HEK293 (cell line): ENCODE measurements around the gene LRRTM4.
A peak's percentile ranks its signal among the peaks of the same experiment; 100 is the strongest.

Experiments
- CTCF ChIA-PET: fragments of 350-600 bp; formaldehyde crosslinking; extraction: SDS; loops from one replicate; lab custom pipeline; 2021; ENCODE audit warnings: antibody characterized with exemption; lab: Yijun Ruan, JAX
- POLR2A ChIA-PET: fragments of 300-600 bp; formaldehyde crosslinking; extraction: SDS; loops from one replicate; lab custom pipeline; 2020; ENCODE audit warnings: antibody characterized with exemption, inconsistent platforms; lab: Yijun Ruan, JAX
- H3K27ac ChIP-seq: fragments of 200-500 bp; sonication (Bioruptor generic); 2 replicates; pipeline ENCODE4 v1.5.1; 2014; ENCODE audit warnings: low read depth, low read length, control low read depth, inconsistent platforms; ENCODE audit errors: extremely low read depth
- H3K36me3 ChIP-seq, 2 experiments: fragments of 200-500 bp in 1 of 2; sonication (Bioruptor generic) in 1 of 2; 1 replicate in 1 of 2; 2 replicates in 1 of 2; pipeline ENCODE4 v1.5.1; 2014 to 2017; ENCODE audit warnings: inconsistent platforms in 2 of 2, low read length in 2 of 2; ENCODE audit not compliant: control insufficient read depth in 2 of 2, insufficient read depth in 1 of 2
- H3K4me1 ChIP-seq: fragments of 200-500 bp; sonication (Bioruptor generic); 2 replicates; pipeline ENCODE4 v1.5.1; 2014; ENCODE audit warnings: mild to moderate bottlenecking, low read length, inconsistent platforms; ENCODE audit not compliant: control insufficient read depth, insufficient read depth
- H3K4me3 ChIP-seq: 2 replicates; pipeline ENCODE4 v1.5.1; 2011; ENCODE audit warnings: low read depth, mild to moderate bottlenecking, control low read depth, low read length, moderate library complexity
- H3K9me3 ChIP-seq: fragments of 200-500 bp; sonication (Bioruptor generic); 2 replicates; pipeline ENCODE4 v1.5.1; 2014; ENCODE audit warnings: low read depth, low read length, inconsistent platforms; ENCODE audit not compliant: control insufficient read depth, insufficient read depth
- EGR2 ChIP-seq: fragments of 450-650 bp; formaldehyde crosslinking; IDR thresholded peaks from 2 replicates; pipeline ENCODE4 v1.5.1; 2016; ENCODE audit warnings: low read depth, missing biosample characterization, missing genetic modification characterization
- GFI1B ChIP-seq: fragments of 450-650 bp; formaldehyde crosslinking; IDR thresholded peaks from 2 replicates; pipeline ENCODE4 v1.5.1; 2016; ENCODE audit warnings: missing biosample characterization, missing genetic modification characterization
- IKZF3 ChIP-seq: fragments of 450-650 bp; IDR thresholded peaks from 2 replicates; pipeline ENCODE4 v1.5.0; 2018; ENCODE audit warnings: missing biosample characterization, mild to moderate bottlenecking, missing genetic modification characterization, moderate library complexity
- PRDM1 ChIP-seq: fragments of 450-650 bp; formaldehyde crosslinking; IDR thresholded peaks from 2 replicates; pipeline ENCODE4; 2016; ENCODE audit warnings: missing biosample characterization, missing genetic modification characterization
- REPIN1 ChIP-seq: fragments of 450-650 bp; formaldehyde crosslinking; IDR thresholded peaks from 2 replicates; pipeline ENCODE4 v1.5.1; 2017; ENCODE audit warnings: missing biosample characterization, missing genetic modification characterization, low read depth
- SALL2 ChIP-seq: fragments of 450-650 bp; formaldehyde crosslinking; IDR thresholded peaks from 2 replicates; pipeline ENCODE4 v1.5.0; 2017; ENCODE audit warnings: missing biosample characterization, mild to moderate bottlenecking, missing genetic modification characterization, borderline replicate concordance
- SETDB1 ChIP-seq: IDR thresholded peaks from one replicate; pipeline ENCODE4 v1.6.1; 2017; ENCODE audit warnings: mild to moderate bottlenecking, low read length, moderate library complexity, mixed read lengths; ENCODE audit not compliant: insufficient read length
- TCF7L2 ChIP-seq: IDR thresholded peaks from 2 replicates; pipeline ENCODE4 v1.6.1; 2011; ENCODE audit warnings: low read depth, mild to moderate bottlenecking, inconsistent platforms, low read length, moderate library complexity, borderline replicate concordance
- ZBTB44 ChIP-seq: fragments of 450-650 bp; IDR thresholded peaks from 2 replicates; pipeline ENCODE4 v1.5.1; 2018; ENCODE audit warnings: missing biosample characterization, mild to moderate bottlenecking, missing genetic modification characterization
- ZFHX2 ChIP-seq: fragments of 450-650 bp; formaldehyde crosslinking; conservative IDR thresholded peaks from 2 replicates; pipeline ENCODE4 v1.5.1; 2016; ENCODE audit warnings: missing biosample characterization, missing genetic modification characterization
- ZNF155 ChIP-seq: fragments of 450-650 bp; formaldehyde crosslinking; IDR thresholded peaks from 2 replicates; pipeline ENCODE4 v1.5.1; 2016; ENCODE audit warnings: missing biosample characterization, missing genetic modification characterization
- ZNF175 ChIP-seq: fragments of 450-650 bp; formaldehyde crosslinking; IDR thresholded peaks from 2 replicates; pipeline ENCODE4 v1.5.1; 2016; ENCODE audit warnings: missing biosample characterization, missing genetic modification characterization
- ZNF391 ChIP-seq: fragments of 450-650 bp; formaldehyde crosslinking; IDR thresholded peaks from 2 replicates; pipeline ENCODE4 v1.5.1; 2016; ENCODE audit warnings: low read depth, missing biosample characterization, missing genetic modification characterization, borderline replicate concordance
- ZNF48 ChIP-seq: fragments of 450-650 bp; formaldehyde crosslinking; IDR thresholded peaks from 2 replicates; pipeline ENCODE4 v1.5.1; 2016; ENCODE audit warnings: missing biosample characterization, missing genetic modification characterization
- ZNF514 ChIP-seq: fragments of 450-650 bp; formaldehyde crosslinking; IDR thresholded peaks from 2 replicates; pipeline ENCODE4 v1.5.1; 2016; ENCODE audit warnings: missing biosample characterization, missing genetic modification characterization
- ZNF518A ChIP-seq: fragments of 450-650 bp; formaldehyde crosslinking; conservative IDR thresholded peaks from 2 replicates; pipeline ENCODE4 v1.5.1; 2016; ENCODE audit warnings: low read depth, missing biosample characterization, missing genetic modification characterization
- ZNF610 ChIP-seq: fragments of 450-650 bp; formaldehyde crosslinking; IDR thresholded peaks from 2 replicates; pipeline ENCODE4 v1.5.1; 2016; ENCODE audit warnings: missing biosample characterization, missing genetic modification characterization, borderline replicate concordance
- ZNF623 ChIP-seq: fragments of 450-650 bp; formaldehyde crosslinking; IDR thresholded peaks from 2 replicates; pipeline ENCODE4 v1.5.1; 2016; ENCODE audit warnings: missing biosample characterization, missing genetic modification characterization
- ZNF707 ChIP-seq: fragments of 450-650 bp; formaldehyde crosslinking; IDR thresholded peaks from 2 replicates; pipeline ENCODE4 v1.5.1; 2016; ENCODE audit warnings: missing biosample characterization, missing genetic modification characterization
- TF ChIP-seq, protein P1 (sequence below): fragments of 450-650 bp; formaldehyde crosslinking; IDR thresholded peaks from 2 replicates; pipeline ENCODE4 v1.5.1; 2016; ENCODE audit warnings: missing biosample characterization, missing genetic modification characterization
- TF ChIP-seq, protein P2 (sequence below): fragments of 450-650 bp; formaldehyde crosslinking; IDR thresholded peaks from 2 replicates; pipeline ENCODE4 v1.5.1; 2016; ENCODE audit warnings: missing biosample characterization, missing genetic modification characterization

Gene LRRTM4

GRCh38 chr2:77161009-77161408 lies 361.2 kb downstream of the LRRTM4 start:
- H3K36me3 ChIP-seq: no peaks in the 10 kb centered on the region
- ChIA-PET POLR2A (no interaction called here), CTCF (no interaction called here)
- no peak overlapping the region for H3K27ac ChIP-seq
- no peaks in the 10 kb centered on the region for H3K4me1 ChIP-seq
- H3K9me3 ChIP-seq: no peaks in the 10 kb centered on the region
- TF ChIP-seq SALL2 (tag by site-specific recombination) (no peak), IKZF3 (tag by site-specific recombination) (no peak), ZNF610 (no peak), SETDB1 (no peak), ZNF48 (tag by site-specific recombination) (no peak), PRDM1 (no peak), ZNF155 (no peak), ZNF514 (no peak), ZNF175 (tag by site-specific recombination) (no peak), ZNF518A (tag by site-specific recombination) (no peak), ZNF707 (tag by site-specific recombination) (no peak), ZBTB44 (tag by site-specific recombination) (no peak), ZFHX2 (tag by site-specific recombination) (no peak), ZNF391 (tag by site-specific recombination) (no peak), ZNF623 (no peak), REPIN1 (tag by site-specific recombination) (no peak)
- TF ChIP-seq, protein P1, sequence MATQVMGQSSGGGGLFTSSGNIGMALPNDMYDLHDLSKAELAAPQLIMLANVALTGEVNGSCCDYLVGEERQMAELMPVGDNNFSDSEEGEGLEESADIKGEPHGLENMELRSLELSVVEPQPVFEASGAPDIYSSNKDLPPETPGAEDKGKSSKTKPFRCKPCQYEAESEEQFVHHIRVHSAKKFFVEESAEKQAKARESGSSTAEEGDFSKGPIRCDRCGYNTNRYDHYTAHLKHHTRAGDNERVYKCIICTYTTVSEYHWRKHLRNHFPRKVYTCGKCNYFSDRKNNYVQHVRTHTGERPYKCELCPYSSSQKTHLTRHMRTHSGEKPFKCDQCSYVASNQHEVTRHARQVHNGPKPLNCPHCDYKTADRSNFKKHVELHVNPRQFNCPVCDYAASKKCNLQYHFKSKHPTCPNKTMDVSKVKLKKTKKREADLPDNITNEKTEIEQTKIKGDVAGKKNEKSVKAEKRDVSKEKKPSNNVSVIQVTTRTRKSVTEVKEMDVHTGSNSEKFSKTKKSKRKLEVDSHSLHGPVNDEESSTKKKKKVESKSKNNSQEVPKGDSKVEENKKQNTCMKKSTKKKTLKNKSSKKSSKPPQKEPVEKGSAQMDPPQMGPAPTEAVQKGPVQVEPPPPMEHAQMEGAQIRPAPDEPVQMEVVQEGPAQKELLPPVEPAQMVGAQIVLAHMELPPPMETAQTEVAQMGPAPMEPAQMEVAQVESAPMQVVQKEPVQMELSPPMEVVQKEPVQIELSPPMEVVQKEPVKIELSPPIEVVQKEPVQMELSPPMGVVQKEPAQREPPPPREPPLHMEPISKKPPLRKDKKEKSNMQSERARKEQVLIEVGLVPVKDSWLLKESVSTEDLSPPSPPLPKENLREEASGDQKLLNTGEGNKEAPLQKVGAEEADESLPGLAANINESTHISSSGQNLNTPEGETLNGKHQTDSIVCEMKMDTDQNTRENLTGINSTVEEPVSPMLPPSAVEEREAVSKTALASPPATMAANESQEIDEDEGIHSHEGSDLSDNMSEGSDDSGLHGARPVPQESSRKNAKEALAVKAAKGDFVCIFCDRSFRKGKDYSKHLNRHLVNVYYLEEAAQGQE (tag by site-specific recombination): no peak
- H3K4me3 ChIP-seq: no peak overlapping the region

GRCh38 chr2:77156599-77156998 lies 365.6 kb downstream of the LRRTM4 start:
- ChIA-PET POLR2A (no interaction called here), CTCF (interaction anchor here (0.7 kb wide), 1 partner anchor 203 kb away, joined by 3 read pairs; no protein-coding TSS in a partner anchor)
- no peak overlapping the region for H3K4me3 ChIP-seq
- TF ChIP-seq ZFHX2 (tag by site-specific recombination): peak; percentile 41; the same call in 1 of the 2 replicates
- no peak for TF ChIP-seq TCF7L2
- TF ChIP-seq EGR2 (tag by site-specific recombination): 0 out of 2 replicates have a peak, but pooled peaks have one; percentile 24
- TF ChIP-seq, protein P2, sequence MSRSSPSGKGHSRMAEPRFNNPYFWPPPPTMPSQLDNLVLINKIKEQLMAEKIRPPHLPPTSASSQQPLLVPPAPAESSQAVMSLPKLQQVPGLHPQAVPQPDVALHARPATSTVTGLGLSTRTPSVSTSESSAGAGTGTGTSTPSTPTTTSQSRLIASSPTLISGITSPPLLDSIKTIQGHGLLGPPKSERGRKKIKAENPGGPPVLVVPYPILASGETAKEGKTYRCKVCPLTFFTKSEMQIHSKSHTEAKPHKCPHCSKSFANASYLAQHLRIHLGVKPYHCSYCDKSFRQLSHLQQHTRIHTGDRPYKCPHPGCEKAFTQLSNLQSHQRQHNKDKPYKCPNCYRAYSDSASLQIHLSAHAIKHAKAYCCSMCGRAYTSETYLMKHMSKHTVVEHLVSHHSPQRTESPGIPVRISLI (tag by site-specific recombination): no peak
- TF ChIP-seq GFI1B (tag by site-specific recombination): no peak
- no peaks in the 10 kb centered on the region for H3K4me1 ChIP-seq
- no peaks in the 10 kb centered on the region for H3K9me3 ChIP-seq
- no peak overlapping the region for H3K27ac ChIP-seq
- no peaks in the 10 kb centered on the region for H3K36me3 ChIP-seq
